NCI-H1105 (cell line): Measurements from ENCODE around the gene AK6.
"Not testable (repeated sequence)": the region's sequence is repeated elsewhere in the genome, so short reads cannot be mapped to it uniquely, and the experiment has no call there.

Source experiments
- DNase-seq: peaks from one replicate; lab custom pipeline; 2025; lab: John Stamatoyannopoulos, UW

Gene AK6

DNA sequence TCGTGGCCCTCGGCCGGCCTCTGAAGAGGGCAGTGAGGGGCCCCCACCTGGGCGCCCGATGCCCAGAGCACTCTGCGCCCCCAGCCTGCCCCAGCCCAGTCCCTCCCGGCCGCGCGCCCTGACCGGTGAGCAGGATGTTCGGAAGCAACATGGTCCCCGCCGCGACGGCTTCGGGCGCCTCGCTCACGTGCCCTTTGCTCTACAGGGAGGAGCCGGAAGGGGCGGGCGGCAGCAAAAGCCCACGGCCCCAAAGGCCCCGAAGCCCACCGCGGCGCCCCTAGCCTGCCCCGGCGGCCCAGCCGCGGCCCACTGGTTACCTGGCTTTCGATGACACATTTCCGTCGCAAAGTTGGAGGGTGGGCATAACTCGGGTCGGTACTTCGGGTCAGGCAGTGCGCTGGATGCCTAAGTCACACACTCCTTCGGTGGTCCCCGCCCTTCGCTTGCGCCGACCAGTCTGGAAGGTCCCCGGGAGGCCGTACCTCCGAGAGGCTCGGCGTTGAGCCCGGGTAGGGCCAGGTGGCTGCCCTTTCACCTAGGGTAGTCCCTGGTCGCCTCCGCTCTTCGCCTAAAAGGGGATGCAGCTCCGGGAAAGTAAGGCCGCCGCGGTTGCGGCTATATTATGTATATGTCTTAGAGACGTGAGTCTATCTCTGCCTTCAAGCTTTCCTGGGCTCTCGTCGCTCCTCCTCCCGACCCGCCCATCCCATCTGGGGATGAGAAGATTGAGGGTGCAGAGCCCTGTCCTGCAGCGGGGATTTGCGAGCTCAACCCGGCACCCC is at the start of gene AK6, which contains the start of the genes RAD17 and TAF9:
Gene AK6 (minus strand): TSS at position 181 of the 782 bp plus-strand sequence. CDS start 30 bp downstream, at position 151.
Gene RAD17 (plus strand): TSS at position 479 of the 782 bp plus-strand sequence. CDS start 2,391 bp downstream, outside the sequence.
Gene TAF9 (minus strand): TSS at position 181 of the 782 bp plus-strand sequence. CDS start 3,783 bp downstream, outside the sequence.
- DNase-seq: peak; percentile 76

- DNase-seq: no peak
These were observed 49.2 kb upstream of the AK6 start for GRCh38 chr5:69418554-69418953.

DNA sequence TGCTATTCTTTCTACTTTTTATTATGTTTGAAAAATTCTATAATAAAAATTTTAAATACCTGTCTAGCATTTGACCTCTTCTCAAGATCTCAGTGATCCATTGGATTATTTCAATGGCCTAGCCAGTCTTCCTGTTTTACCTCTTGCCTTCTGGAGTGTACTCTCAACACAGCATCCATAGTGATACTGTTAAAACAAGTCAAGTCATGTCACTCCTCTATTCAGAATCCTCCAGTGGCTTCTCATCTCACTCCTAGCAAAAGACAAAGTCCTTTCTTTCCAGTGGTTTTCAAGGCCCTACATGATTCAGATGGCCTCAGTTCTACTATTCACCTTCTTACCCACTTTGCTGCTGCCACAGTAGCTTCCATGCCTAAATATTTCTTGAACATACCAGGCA is 47.4 kb upstream of the AK6 start:
- no peak for DNase-seq

- no peak for DNase-seq
These were observed 46.9 kb upstream of the AK6 start for GRCh38 chr5:69416180-69416579.

- DNase-seq: no peak
These were observed 46.3 kb upstream of the AK6 start for GRCh38 chr5:69415584-69415958.

DNA sequence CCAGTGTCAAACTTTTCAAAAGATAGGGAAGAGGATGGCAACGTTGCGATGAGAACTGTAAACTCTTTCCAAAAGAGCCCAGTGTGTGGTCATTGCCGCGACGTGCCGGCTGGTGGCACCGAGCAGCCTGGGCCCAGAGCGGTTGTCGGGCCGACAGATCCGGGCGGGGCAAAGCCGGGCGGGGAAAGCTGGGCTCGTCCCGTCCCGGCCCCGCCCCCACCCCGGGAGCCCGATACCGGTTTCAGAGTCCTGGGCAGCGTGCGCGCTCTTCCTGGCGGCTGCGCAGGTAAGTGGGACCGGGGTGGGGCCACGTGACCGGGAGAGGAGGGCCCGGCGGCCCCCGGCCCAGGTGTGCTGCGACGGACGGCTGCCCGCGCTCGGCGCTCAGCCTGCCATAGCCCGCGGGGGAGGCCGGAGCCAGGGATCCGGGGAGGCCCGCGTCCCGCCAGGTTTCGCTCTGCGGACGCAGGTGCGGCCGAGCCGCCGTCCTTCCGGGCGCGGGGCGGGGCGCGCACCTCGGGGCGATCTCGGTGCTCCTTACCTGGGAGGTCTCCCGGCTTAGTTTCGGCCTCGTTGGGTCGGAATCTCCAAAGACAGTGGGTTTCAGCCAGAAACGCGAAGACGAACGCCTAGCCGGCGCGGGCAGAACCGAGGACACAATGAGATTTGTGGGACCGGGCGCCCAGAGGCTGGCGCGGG is 45.7 kb upstream of the AK6 start, which contains the start of gene MARVELD2:
Gene MARVELD2 (plus strand): TSS at position 232 of the 699 bp plus-strand sequence. CDS start 4,270 bp downstream, outside the sequence.
- peak; percentile 76 for DNase-seq

- no peak for DNase-seq
These were observed 35.5 kb upstream of the AK6 start for GRCh38 chr5:69404659-69405330.

DNA sequence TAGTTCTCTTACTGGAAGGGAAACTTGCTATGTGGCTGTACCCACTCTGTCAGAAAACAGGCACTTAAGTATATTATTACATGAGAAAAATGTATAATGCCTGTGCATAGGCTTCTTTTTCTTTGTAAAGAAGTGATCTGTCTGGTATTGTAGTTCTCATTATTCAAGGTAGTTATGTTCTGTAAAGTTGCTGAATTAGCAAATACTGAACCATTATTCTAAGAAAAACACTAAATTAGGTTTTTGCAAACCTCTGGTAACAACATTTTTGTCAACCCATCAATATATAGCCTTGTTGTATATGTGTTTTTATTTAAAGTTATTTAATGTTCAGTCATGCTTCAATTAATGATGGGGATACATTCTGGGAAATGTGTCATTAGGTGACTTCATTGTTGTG is 9.1 kb upstream of the AK6 start:
- no peak for DNase-seq

- DNase-seq: no peak
These were observed 5.7 kb upstream of the AK6 start for GRCh38 chr5:69374911-69375446.

DNA sequence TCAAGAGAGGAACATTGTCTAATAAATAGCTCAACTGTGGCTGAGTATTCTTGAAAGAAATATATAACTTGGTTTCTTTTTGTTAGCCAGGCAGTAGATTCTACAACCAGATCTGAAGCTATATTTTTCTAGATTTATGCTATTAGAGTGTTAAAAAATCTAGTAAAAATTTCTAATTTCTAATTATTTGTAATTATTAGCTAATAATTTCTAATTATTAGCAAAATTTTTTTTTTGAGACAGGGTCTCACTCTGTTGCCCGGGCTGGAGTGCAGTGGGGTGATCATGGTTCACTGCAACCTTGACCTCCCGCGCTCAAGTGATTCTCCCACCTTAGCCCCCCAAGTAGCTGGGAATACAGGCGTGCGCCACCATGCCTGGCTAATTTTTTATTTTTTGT is 3.1 kb upstream of the AK6 start:
- no peak for DNase-seq

DNA sequence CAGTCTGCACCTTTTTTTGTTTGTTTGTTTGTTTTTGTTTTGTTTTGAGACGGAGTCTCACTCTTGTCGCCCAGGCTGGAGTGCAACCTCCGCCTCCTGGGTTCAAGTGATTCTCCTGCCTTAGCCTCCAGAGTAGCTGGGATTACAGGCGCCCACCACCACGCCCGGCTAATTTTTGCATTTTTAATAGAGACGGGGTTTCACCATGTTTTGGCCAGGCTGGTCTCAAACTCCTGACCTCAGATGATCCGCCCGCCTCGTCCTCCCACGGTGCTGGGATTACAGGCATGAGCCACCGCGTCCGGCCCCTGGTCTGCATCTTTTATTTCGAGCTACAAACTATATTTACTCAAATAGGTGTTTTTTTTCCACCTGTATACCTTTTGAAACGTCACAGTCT is 1.0 kb upstream of the AK6 start:
- not testable (repeated sequence) for DNase-seq

DNA sequence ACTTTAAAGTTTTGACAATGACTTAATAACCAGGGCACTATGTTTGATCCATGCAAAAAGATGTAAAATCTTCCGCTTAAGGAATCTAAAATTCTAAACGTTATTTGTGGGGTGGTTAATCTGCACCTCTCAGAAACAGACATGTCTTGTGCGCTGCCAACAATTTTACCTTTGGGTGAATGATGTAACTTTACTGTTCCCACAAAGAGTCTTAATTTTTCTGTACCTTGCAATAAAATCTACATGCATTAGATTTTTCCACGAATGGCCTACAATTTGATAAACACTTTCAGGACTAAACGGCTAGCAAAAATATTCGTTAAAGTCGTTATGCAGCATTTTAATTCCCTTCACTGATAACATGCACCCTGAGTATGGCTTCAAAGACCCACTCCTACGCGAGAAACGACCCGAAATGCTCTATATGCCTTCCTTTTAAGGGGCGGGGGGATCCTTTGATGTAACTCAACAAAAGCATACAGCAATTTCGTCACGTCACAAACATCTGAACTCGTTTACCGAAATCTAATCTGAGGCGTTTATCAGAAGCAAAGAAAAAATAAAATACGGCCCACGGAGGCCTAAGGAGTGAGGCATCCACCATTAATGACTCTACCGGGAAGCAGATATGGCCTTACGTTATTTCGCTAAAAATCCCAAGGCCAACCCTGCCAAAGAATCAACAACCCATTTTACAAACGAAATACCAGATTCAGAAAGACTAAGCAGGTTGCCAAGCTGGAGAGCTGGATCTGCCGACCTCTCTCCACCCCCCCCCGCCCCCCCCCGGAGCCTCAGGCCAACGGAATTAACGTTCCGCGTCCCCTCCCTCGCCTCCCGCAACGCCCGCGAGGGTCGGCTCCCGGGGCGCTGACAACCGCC is 621 bp downstream of the AK6 start:
- no peak for DNase-seq

DNA sequence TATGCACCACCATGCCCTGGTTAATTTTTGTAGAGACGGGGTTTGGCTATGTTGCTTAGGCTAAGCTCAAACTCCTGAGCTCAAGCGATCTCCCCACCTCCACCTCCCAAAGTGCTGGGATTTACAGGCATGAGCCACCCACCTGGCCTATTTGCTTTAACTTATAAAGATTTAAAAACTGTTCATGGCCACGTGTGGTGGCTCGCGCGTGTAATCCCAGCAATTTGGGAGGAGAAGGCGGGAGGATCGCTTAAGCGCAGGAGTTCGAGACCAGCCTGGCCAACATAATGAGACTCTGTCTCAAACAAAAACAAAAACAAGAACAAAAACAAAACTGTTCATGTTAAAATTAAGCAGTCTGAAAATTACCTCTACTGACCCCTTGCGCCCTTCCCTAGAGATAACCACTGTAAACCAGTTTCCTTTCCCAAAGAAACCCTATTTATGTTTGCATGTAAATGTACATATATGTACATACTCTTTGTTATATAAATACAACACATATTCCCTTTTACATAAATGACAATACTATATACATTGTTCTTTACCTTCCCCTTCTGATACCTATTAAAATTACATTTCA is 1.5 kb downstream of the AK6 start:
- DNase-seq: no peak

DNA sequence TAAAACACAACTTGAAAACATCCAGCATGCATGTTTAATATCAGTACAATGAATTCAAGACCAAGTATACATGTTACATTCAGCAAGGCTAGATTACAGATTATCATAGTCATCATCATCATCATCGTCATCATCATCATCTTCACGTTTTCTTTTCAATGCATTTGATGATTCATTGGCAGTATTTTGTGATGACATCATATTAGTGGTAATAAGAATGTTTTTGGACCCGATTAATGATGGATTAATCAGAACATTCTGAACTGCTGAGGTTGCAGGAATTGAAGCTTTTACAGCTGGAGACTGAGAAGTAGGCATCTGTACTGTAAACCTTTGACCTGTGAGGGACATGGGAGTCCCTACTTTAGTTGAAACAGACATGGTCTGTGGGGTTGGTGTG is 4.5 kb downstream of the AK6 start:
- no peak for DNase-seq

DNA sequence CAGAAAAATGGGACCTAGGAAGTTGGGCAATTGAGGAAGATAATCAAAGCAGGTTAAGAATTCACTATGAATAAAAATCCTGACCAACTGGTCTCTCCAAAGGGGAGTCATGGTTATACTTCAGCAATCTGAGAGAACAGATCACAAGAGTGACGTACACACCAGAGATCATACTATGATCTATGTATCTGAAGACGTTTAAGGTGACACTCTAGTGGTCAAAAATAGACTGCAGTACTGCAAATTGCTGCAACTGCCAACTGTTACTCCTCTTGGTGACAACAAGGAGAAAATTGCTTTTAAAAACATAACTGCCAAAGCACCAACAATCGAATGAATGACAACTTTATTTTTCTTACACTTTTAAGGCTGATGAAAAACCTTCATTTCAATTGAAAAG is 4.9 kb downstream of the AK6 start:
- no peak for DNase-seq

DNA sequence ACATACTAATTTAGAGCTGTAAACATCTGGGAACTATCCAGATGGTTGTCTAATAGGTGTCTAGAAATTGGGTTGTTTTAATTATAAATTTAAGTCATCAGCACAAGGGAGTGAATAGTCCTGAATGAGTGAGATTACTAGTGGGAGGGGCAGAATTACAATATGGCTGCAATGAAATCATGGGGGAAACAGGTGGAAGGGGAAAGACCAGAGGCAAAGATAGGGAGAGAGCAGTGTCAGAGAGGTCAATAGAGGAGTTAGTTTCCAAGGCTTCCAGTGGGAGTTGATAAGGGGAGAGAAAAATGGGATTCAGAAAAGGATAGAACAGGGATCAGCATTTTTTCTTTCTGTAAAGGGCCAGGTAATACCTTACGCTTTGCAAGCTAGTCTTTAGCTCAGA is 8.9 kb downstream of the AK6 start:
- no peak for DNase-seq

DNA sequence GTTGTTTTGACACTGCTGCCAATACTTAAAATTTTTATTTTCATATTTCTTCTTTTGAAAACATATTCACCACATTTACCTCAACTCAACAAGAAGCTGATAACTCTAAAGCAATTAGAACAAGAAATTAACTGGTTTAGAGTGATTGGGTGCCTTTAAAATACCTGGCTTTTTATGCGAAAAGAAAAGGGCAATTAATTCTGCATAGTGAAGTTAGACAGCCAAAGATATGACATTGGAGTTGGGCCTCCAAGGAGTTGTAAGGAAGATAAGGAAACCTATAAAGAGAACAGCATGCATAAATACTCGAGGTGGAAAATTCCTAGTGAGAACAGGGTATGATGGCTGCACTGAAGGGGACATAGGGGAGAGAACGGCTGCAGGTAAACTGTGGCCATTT is 9.6 kb downstream of the AK6 start:
- DNase-seq: no peak

DNA sequence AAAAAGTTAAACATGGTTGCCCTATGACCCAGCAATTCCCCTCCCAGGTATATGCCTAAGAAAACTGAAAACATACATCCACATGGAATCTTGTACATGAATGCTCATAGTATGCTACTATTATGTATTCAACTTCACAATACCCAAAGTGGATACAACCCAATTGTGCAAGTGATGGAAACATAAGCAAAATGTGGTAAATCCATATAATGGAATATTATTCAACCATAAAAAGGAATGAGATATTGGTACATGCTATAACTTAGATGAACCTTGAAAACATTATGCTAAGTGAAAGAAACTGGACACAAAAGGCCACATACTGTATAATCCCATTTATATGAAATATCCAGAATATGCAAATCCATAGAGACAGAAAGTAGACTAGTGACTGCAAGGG is 18.7 kb downstream of the AK6 start:
- DNase-seq: no peak

GRCh38 chr5:69343083-69343482 is 26.2 kb downstream of the AK6 start:
- no peak for DNase-seq

GRCh38 chr5:69341520-69342161 is 27.7 kb downstream of the AK6 start:
- no peak for DNase-seq
